HG03064 (cell line): Measurements from ENCODE around the gene LGALS4.
"Not testable (repeated sequence)": the region's sequence is repeated elsewhere in the genome, so short reads cannot be mapped to it uniquely, and the experiment has no call there.

Experiments used
- ATAC-seq: cut with Tn5 transposase; IDR thresholded peaks from one replicate; pipeline ENCODE4 v1.9.1; 2021; ENCODE audit warnings: low read depth; ENCODE audit not compliant: unreplicated experiment

LGALS4 gene

DNA sequence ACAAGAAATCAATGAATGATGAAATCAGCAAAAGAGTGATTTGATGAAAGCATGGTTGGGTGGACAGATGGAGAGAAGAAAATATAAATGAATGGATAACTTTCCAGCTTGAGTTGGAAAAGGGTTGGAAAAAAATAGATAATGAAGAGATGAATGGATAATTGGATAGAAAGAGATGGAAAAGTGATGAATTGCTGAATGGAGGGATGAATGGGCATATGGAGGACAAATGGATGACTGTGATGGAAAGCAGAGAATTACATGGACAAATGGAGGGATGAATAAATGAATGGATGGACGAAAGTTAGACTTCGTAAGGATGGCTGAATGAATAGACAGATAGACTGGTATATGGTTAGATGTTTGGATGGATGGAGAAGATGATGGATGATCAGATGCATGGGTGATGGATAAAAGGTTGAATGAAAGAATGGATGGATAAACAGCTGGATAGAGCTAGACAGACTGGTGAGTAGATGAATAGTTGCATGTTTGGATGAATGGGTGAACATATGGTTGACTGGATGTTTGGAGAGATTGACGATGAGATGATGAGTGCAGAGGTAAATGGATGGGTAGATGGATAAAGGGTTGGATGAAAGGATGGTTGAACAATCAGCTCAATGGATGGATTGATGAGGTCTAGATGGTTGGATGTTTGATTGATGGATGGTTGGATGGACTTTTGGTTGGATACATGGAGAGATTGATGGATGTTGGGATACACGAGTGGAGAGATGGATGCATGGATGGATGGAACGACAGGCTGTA lies 12.0 kb downstream of the LGALS4 start:
- ATAC-seq = no peak

DNA sequence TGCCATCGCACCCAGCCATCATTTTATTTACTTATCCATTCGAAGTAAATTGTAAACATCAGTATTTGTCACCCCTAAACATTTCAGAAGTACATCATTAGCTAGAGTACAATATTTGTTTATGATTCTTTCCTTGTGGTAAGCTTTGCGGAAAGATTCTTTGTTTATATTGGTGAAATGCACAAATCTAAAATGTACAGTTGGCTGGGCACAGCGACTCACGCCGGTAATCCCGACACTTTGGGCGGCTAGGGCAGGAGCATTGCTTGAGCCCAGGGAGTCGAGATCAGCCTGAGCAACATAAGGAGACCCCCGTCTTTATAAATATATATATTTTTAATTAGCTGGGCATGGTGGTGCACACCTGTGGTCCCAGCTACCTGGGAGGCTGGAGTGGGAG lies 13.6 kb downstream of the LGALS4 start:
- no peak for ATAC-seq

DNA sequence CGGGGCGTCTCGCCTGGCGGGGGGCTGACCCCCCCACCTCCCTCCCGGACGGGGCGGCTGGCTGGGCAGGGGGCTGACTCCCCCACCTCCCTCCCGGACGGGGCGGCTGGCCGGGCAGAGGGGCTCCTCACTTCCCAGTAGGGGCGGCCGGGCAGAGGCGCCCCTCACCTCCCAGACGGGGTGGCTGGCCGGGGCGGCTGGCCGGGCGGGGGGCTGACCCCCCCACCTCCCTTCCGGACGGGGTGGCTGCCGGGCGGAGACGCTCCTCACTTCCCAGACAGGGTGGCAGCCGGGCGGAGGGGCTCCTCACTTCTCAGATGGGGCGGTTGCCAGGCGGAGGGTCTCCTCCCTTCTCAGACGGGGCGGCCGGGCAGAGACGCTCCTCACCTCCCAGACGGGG lies 15.0 kb downstream of the LGALS4 start:
- not testable (repeated sequence) for ATAC-seq

- no peak for ATAC-seq
These were observed 16.6 kb downstream of the LGALS4 start for GRCh38 chr19:38796154-38796553.

DNA sequence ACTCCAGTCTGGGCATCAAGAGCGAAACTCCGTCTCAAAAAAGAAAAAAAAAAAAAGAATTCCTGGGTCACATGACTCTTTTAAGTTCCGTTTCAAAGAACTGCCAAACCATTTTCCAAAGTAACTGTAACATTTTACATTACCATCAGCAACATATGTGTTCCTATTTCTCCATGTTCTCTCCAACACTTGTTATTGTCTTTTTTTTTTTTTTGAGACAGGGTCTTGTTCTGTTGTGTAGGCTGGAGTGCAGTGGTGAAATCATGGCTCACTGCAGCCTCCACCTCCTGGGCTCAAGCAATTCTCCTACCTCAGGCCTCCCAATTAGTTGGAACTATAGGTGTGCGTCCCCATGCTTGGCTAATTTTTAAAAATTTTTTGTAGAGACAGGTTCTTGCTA lies 17.2 kb downstream of the LGALS4 start:
- no peak for ATAC-seq

- no peak for ATAC-seq
These were observed 19.1 kb downstream of the LGALS4 start for GRCh38 chr19:38793671-38794070.

GRCh38 chr19:38793177-38793576 lies 19.6 kb downstream of the LGALS4 start:
- ATAC-seq = no peak

DNA sequence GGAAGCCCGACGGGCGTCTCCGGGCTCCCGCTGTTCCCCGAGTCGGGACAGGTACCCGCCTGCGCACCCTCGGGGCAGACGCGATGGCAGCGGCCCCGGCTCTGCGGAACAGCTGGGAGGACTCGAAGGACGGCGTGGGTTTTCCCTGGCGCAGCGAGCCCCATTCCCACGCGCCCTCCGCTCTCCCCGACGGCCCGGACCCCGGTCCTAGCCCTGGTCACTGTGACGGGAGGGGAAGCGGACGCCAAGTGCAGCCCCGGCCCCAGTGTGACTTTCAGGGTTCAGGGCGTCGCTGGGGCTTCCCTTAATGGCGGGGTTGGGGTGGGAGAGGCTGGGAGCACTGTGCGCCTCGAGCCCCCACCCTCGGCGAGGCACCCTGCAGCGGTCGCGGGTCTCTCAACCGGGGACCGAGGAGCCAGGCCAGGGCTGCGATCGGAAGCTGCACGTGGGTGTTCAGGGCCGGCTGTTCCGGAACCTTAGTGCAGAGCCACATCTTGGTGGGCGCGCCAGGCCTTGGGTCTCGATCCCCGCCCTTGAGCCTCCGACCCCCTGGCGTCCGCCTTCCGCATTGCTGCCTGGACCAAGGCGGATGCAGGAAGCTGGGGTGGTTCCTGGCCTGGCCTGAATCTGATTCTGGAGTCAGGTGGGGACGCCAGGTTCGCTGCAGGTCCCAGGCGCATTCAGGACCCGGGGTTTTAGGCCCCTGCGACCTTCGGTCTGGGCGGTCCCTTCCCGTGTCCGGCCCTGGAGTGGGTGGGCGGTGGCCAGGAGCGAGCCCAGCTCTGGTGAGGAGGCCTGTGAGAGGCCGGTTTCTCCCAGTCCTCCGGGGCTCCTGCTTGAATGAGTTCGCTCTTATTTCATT lies 20.3 kb downstream of the LGALS4 start:
- ATAC-seq = no peak

- not testable (repeated sequence) for ATAC-seq
These were observed 21.2 kb downstream of the LGALS4 start for GRCh38 chr19:38791451-38792064.

- ATAC-seq = not testable (repeated sequence)
These were observed 22.0 kb downstream of the LGALS4 start for GRCh38 chr19:38790507-38791403.

GRCh38 chr19:38788478-38789243 lies 24.1 kb downstream of the LGALS4 start, which contains the start of gene LGALS7B:
TSS of gene LGALS7B (plus strand) at chr19:38789200. CDS start at chr19:38789227, 27 bp downstream.
- no peak for ATAC-seq

DNA sequence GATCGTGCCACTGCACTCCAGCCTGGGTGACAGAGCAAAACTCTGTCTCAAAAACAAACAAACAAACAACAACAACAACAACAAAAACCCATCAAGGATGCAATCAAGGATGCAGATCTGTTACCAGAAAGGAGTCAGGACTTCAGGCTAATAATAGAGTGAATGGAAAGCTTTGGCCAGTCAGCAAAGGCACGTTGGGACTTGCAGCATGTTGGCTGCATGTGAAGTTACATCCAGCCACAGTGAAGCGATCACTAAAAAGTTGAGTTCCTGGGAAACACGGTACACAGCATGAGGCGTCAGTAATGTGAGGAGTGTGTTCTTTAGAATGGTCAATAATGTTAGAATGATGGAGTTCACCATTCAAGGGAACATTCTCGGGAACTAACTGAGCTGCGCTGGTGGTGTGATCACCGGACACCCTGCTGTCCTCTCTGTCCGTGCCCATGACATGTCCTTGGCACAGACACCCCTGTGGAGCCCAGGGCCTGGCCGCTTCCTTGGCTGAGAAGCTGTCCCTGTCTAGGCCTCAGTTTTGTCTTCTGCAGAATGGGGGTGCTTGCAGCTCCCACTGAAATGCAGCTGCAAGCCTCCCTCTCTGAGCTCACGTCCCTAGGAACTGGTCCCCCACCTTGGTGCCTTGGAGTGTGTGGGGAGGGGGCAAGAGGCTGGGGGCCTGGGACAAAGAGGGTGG lies 26.0 kb downstream of the LGALS4 start:
- no peak for ATAC-seq

DNA sequence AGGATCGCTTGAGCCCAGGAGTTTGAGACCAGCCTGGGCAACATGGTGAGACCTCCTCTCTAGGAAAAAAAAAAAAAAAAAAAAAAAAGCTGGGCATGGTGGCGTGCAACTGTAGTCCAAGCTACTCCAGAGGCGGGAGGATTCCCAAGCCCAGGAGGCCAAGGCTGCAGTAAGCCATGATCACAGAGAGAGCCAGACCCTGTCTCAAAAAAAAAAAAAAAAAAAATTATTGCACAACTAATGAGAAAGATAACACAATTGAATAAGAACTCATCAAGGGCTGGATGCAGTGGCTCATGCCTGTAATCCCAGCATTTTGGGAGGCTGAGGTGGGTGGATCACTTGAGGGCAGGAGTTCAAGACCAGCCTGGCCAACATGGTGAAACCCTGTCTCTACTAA lies 26.7 kb downstream of the LGALS4 start:
- ATAC-seq = not testable (repeated sequence)

DNA sequence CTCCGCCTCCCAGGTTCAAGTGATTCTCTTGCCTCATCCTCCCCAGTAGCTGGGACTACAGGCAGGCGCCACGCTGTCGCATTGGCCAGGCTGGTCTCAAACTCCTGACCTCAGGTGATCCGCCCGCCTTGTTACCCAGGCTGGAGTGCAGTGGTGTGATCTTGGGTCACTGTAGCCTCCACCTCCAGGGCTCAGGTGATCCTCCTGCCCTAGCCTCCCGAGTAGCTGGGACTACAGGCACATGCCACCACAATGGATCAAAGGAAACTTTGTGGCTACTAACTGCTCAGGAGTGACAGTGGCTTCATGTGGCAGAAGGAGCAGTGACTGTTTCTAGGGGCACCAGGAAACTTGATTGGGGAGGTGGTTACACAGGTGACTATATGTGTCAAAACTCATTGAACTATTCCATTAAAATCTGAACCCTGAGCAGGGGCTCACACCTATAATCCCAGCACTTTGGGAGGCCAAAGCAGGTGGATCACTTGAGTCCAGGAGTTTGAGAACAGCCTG lies 27.5 kb downstream of the LGALS4 start:
- no peak for ATAC-seq

- no peak for ATAC-seq
These were observed 28.5 kb downstream of the LGALS4 start for GRCh38 chr19:38784224-38784623.

DNA sequence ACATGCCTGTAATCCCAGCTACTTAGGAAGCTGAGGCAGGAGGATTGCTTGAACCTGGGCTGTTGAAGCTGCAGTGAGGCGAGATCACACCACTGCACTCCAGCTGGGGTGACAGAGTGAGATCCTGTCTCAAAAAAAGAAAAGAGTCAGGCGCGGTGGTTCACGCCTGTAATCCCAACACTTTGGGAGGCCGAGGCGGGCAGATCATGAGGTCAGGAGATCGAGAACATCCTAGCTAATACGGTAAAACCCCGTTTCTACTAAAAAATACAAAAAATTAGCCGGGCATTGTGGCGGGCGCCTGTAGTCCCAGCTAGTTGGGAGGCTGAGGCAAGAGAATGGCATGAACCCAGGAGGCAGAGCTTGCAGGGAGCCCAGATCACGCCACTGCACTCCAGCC lies 30.5 kb downstream of the LGALS4 start:
- not testable (repeated sequence) for ATAC-seq

DNA sequence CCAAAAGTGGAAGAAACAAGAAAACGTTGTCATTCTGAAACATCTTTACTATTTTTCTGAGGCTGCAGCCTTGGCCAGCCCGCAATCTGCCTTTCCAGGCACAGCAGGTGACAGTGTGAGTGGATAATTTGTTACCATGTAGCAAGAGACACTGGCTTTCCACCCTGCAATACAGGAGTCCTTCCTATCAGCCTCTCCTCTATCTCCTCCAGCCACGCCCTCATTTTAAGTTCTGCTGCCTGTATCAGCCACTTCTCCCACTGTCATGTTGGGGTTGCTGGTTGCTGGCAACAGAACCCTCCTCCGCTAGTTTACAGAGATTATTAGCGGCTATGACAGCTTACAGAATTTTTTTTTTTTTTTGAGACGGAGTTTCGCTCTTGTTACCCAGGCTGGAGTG lies 31.7 kb downstream of the LGALS4 start:
- ATAC-seq = no peak

GRCh38 chr19:38780443-38780842 lies 32.3 kb downstream of the LGALS4 start:
- no peak for ATAC-seq

DNA sequence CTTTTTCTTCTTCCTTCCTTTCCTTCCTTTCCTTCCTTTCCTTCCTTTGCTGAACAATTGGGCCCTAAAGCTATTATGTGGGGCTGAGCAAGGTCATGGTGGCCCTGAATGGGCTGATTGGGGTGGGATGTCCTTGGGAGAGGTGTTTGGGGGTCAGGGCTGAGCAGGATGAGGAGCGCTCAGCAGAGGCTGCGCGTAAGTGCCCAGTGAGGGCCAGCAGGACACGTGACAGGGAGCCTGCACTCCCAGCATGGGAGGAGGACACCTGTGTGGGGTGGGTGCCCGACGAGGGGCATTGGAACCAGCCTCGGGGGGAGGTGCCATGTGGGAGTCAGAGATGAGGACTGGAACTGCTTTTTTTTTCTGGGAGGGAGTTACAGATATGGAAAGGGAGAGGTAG lies 34.0 kb downstream of the LGALS4 start:
- no peak for ATAC-seq
